OCI-LY7 (cell line): Measurements from ENCODE around the gene DIP2C. TPM values are rescaled to one million over a fixed set of nuclear protein-coding genes. Genes with fewer than 3 reads are reported as not detected.

ENCODE experiments used
- BruUV-seq: library from RNA; stranded (reverse); fragments of 400-500 nt; replicated peaks from 2 replicates; lab custom pipeline; 2021; lab: Mats Ljungman, UMichigan
- CTCF ChIA-PET: fragments of 300-600 bp; sonication (Branson Sonifier 250); formaldehyde crosslinking; loops from one replicate; lab custom pipeline; 2022; ENCODE audit warnings: antibody characterized with exemption; ENCODE audit not compliant: unreplicated experiment; lab: Charles Lee
- POLR2A ChIA-PET: fragments of 300-600 bp; sonication (Branson Sonifier 250); formaldehyde crosslinking; loops from one replicate; lab custom pipeline; 2022; ENCODE audit warnings: antibody characterized with exemption; lab: Charles Lee
- DNase-seq: peaks from one replicate; pipeline ENCODE4 v3.0.0-alpha.2; 2015; ENCODE audit warnings: low spot score
- H2AFZ ChIP-seq: fragments of 200-600 bp; sonication (generic), shearing (Covaris generic); 2 replicates; pipeline ENCODE4 v1.6.1; 2014; ENCODE audit warnings: mild to moderate bottlenecking, antibody characterized with exemption, low read length, moderate library complexity
- H3K27ac ChIP-seq: fragments of 200-600 bp; sonication (generic); 2 replicates; pipeline ENCODE4 v1.5.1; 2014; ENCODE audit warnings: mixed run types, low read depth, mild to moderate bottlenecking, moderate library complexity, low read length, inconsistent platforms; ENCODE audit not compliant: poor library complexity, severe bottlenecking
- H3K36me3 ChIP-seq: fragments of 200-600 bp; sonication (generic); 2 replicates; pipeline ENCODE4 v1.6.1; 2014; ENCODE audit warnings: mild to moderate bottlenecking, antibody characterized with exemption, low read length, moderate library complexity, mixed read lengths; ENCODE audit not compliant: insufficient read depth
- H3K4me1 ChIP-seq: fragments of 200-600 bp; sonication (generic); 2 replicates; pipeline ENCODE4 v1.5.1; 2014; ENCODE audit warnings: mild to moderate bottlenecking, low read length; ENCODE audit not compliant: insufficient read depth, poor library complexity, severe bottlenecking
- H3K4me2 ChIP-seq: fragments of 200-600 bp; sonication (generic); 2 replicates; pipeline ENCODE4 v1.6.1; 2014; ENCODE audit warnings: mild to moderate bottlenecking, low read length
- H3K4me3 ChIP-seq: fragments of 200-600 bp; sonication (generic); 2 replicates; pipeline ENCODE4 v1.5.1; 2014; ENCODE audit warnings: mild to moderate bottlenecking, low read depth, low read length; ENCODE audit not compliant: poor library complexity, severe bottlenecking
- H3K79me2 ChIP-seq: fragments of 200-600 bp; sonication (generic); 2 replicates; pipeline ENCODE4 v1.6.1; 2016; ENCODE audit warnings: low read depth, mild to moderate bottlenecking, low read length, moderate library complexity, mixed read lengths; ENCODE audit not compliant: insufficient read depth
- H3K9me2 ChIP-seq: fragments of 200-600 bp; sonication (generic); 2 replicates; pipeline ENCODE4 v1.6.1; 2016; ENCODE audit warnings: mild to moderate bottlenecking, low read length, mixed read lengths; ENCODE audit not compliant: insufficient read depth
- H3K9me3 ChIP-seq: fragments of 200-600 bp; sonication (generic); 2 replicates; pipeline ENCODE4 v1.6.1; 2014; ENCODE audit warnings: mild to moderate bottlenecking, mixed run types, low read length, mixed read lengths
- H4K20me1 ChIP-seq: fragments of 200-600 bp; sonication (generic); 2 replicates; pipeline ENCODE4 v1.6.1; 2014; ENCODE audit warnings: mild to moderate bottlenecking, antibody characterized with exemption, low read length, moderate library complexity, mixed read lengths; ENCODE audit not compliant: insufficient read depth
- CTCF ChIP-seq: fragments of 200-600 bp; sonication (generic); conservative IDR thresholded peaks from 2 replicates; pipeline ENCODE4 v1.5.1; 2014; ENCODE audit warnings: mild to moderate bottlenecking, antibody characterized with exemption, low read length, moderate library complexity, mixed read lengths
- EZH2phosphoT487 ChIP-seq: fragments of 200-600 bp; sonication (generic); IDR thresholded peaks from 2 replicates; pipeline ENCODE4 v1.6.1; 2018; ENCODE audit warnings: low read depth, borderline replicate concordance, mild to moderate bottlenecking, mixed run types, antibody characterized with exemption, low read length, moderate library complexity, mixed read lengths
- intact Hi-C: fragments of 100-400 bp; cut with micrococcal nuclease; formaldehyde crosslinking; loops from one replicate; pipeline ENCODE4 v1.10.0; 2022; ENCODE audit not compliant: unreplicated experiment
- total RNA-seq, 2 experiments: library from RNA; depleted of rRNA in 1 of 2; stranded (reverse); fragments of >200 nt in 1 of 2; shearing (Covaris generic) in 1 of 2; gene quantifications; 2 replicates each; pipeline ENCODE4 v1.2.3, GENCODE V29; 2014 to 2022

The DIP2C gene
- total RNA-seq, 2 experiments from 2014 or later: 10.9 to 29.5 TPM

- no peaks in the 10 kb centered on the region for H3K9me2 ChIP-seq
- TF ChIP-seq EZH2phosphoT487 (no peak), CTCF (no peak)
- intact Hi-C loops: no loop called here
- no peak overlapping the region for H2AFZ ChIP-seq
- DNase-seq: no peak
- H3K36me3 ChIP-seq: peaks cover 59% of the 10 kb centered on the region
- no peak overlapping the region for H3K27ac ChIP-seq
- no peak overlapping the region for H3K4me3 ChIP-seq
- no peak overlapping the region for H3K4me2 ChIP-seq
- H4K20me1 ChIP-seq: no peaks in the 10 kb centered on the region
- POLR2A ChIA-PET: no interaction called here
- H3K9me3 ChIP-seq: no peaks in the 10 kb centered on the region
- CTCF ChIA-PET: no interaction called here
- no peaks in the 10 kb centered on the region for H3K79me2 ChIP-seq
- no TSS peak for BruUV-seq
- H3K4me1 ChIP-seq: no peaks in the 10 kb centered on the region
Observed at GRCh38 chr10:375815-376505, 313.5 kb downstream of the DIP2C start.

GRCh38 chr10:374354-374753 is 315.1 kb downstream of the DIP2C start:
- TF ChIP-seq EZH2phosphoT487: no peak
- no peak for TF ChIP-seq CTCF
- Histone ChIP-seq H3K36me3 (peaks cover 56% of the 10 kb centered on the region), H2AFZ (no peak overlapping the region), H3K4me1 (no peaks in the 10 kb centered on the region), H4K20me1 (no peaks in the 10 kb centered on the region), H3K9me2 (no peaks in the 10 kb centered on the region), H3K4me3 (no peak overlapping the region), H3K27ac (no peak overlapping the region), H3K4me2 (no peak overlapping the region), H3K9me3 (no peaks in the 10 kb centered on the region), H3K79me2 (no peaks in the 10 kb centered on the region)
- ChIA-PET POLR2A (no interaction called here), CTCF (no interaction called here)
- BruUV-seq: no TSS peak
- no peak for DNase-seq
- intact Hi-C loops: no loop called here

- Histone ChIP-seq H3K9me2 (no peaks in the 10 kb centered on the region), H3K27ac (no peak overlapping the region), H3K36me3 (peaks cover 61% of the 10 kb centered on the region), H3K4me3 (no peak overlapping the region), H3K4me1 (peaks cover 4% of the 10 kb centered on the region), H2AFZ (no peak overlapping the region), H3K79me2 (no peaks in the 10 kb centered on the region), H3K9me3 (no peaks in the 10 kb centered on the region), H4K20me1 (no peaks in the 10 kb centered on the region), H3K4me2 (no peak overlapping the region)
- POLR2A ChIA-PET: no interaction called here
- CTCF ChIA-PET: no interaction called here
- no peak for DNase-seq
- no TSS peak for BruUV-seq
- TF ChIP-seq EZH2phosphoT487: no peak
- no peak for TF ChIP-seq CTCF
- intact Hi-C loops: no loop called here
Observed at GRCh38 chr10:373526-374309, 315.8 kb downstream of the DIP2C start.
